ENCODE results near the gene OTC. TPM values are rescaled to one million over a fixed set of nuclear protein-coding genes. Genes with fewer than 3 reads are reported as not detected.
A peak's percentile ranks its signal among the peaks of the same experiment; 100 is the strongest.

Gene OTC
- total and polyA plus RNA-seq, 11 donors: 0.08 TPM; not detected in 10

- H3K36me3 ChIP-seq: no peaks in the 10 kb centered on the region
- intact Hi-C loops (cut with DNase I): no loop called here
- H3K27ac ChIP-seq: no peak overlapping the region
- DNase-seq (no peak), ATAC-seq (no peak)
- H3K4me3 ChIP-seq: no peak overlapping the region
- peaks cover 0 to 38% (median 0%) of the 10 kb centered on the region in 9 donors for H3K27me3 ChIP-seq
- 7 to 17% (median 12%) methylated on average over 1 of the region's 1 CpG for WGBS, 4 donors
- no peaks in the 10 kb centered on the region for H3K4me1 ChIP-seq
- TF ChIP-seq POLR2A (IDR thresholded peaks at IDR 0.05) (no peak), CTCF (IDR thresholded peaks at IDR 0.05) (peak in 8 of 12 donors; percentile 9 to 42 (median 26))
- H3K9me3 ChIP-seq: no peaks in the 10 kb centered on the region
Observed at GRCh38 chrX:38375891-38376290, 23.5 kb downstream of the OTC start.

GRCh38 chrX:38376747-38377146 is 24.3 kb downstream of the OTC start:
- DNase-seq: no peak
- Histone ChIP-seq H3K27ac (no peak overlapping the region), H3K9me3 (no peaks in the 10 kb centered on the region), H3K4me1 (no peaks in the 10 kb centered on the region), H3K4me3 (no peak overlapping the region), H3K36me3 (no peaks in the 10 kb centered on the region), H3K27me3 (peaks cover 0 to 37% (median 0%) of the 10 kb centered on the region in 9 donors)
- TF ChIP-seq CTCF (IDR thresholded peaks at IDR 0.05) (no peak), POLR2A (IDR thresholded peaks at IDR 0.05) (no peak)
- intact Hi-C loops (cut with DNase I): no loop called here
- WGBS, 4 donors: 49 to 100% (median 79%) methylated on average over 1 of the region's 1 CpG
- ATAC-seq: no peak

- Histone ChIP-seq H3K27ac (no peak overlapping the region), H3K36me3 (no peaks in the 10 kb centered on the region), H3K4me1 (no peaks in the 10 kb centered on the region), H3K27me3 (peaks cover 0 to 27% (median 0%) of the 10 kb centered on the region in 9 donors), H3K9me3 (no peaks in the 10 kb centered on the region), H3K4me3 (no peak overlapping the region)
- TF ChIP-seq CTCF (IDR thresholded peaks at IDR 0.05) (no peak), POLR2A (IDR thresholded peaks at IDR 0.05) (no peak)
- no peak for DNase-seq
- no peak for ATAC-seq
- WGBS, 4 donors: 91 to 100% (median 97%) methylated on average over 1 of the region's 1 CpG
- intact Hi-C loops (cut with DNase I): no loop called here
Observed at GRCh38 chrX:38379088-38379487, 26.7 kb downstream of the OTC start.

- WGBS, 4 donors: 48 to 73% (median 67%) methylated on average over 1 of the region's 1 CpG
- H3K4me3 ChIP-seq: no peak overlapping the region
- H3K9me3 ChIP-seq: peaks cover 0 to 5% (median 0%) of the 10 kb centered on the region in 12 donors
- H3K27me3 ChIP-seq: peaks cover 0 to 12% (median 0%) of the 10 kb centered on the region in 9 donors
- intact Hi-C loops (cut with DNase I): no loop called here
- TF ChIP-seq CTCF (IDR thresholded peaks at IDR 0.05): no peak
- no peak for TF ChIP-seq POLR2A (IDR thresholded peaks at IDR 0.05)
- DNase-seq (no peak), ATAC-seq (no peak)
- no peaks in the 10 kb centered on the region for H3K4me1 ChIP-seq
- H3K27ac ChIP-seq: no peak overlapping the region
- H3K36me3 ChIP-seq: no peaks in the 10 kb centered on the region
Observed at GRCh38 chrX:38382663-38383062, 30.3 kb downstream of the OTC start.

Measured in heart left ventricle (tissue), 16 donors.